Mesenchymal stem cell (in vitro differentiated cells and primary cell): Measurements from ENCODE around the gene SENP5.

ENCODE experiments used
- DNase-seq: peaks from one replicate; pipeline ENCODE4 v3.0.0-alpha.2; 2013
- H2AFZ ChIP-seq: one replicate; pipeline ENCODE4 v1.6.1; 2013; ENCODE audit warnings: low read depth, mild to moderate bottlenecking, control low read depth, inconsistent platforms, low read length, moderate library complexity
- H2AK5ac ChIP-seq: 2 replicates; pipeline ENCODE4 v1.6.1; 2013; ENCODE audit warnings: low read length, moderate library complexity, mild to moderate bottlenecking, inconsistent platforms; ENCODE audit not compliant: severe bottlenecking
- H2BK120ac ChIP-seq: one replicate; pipeline ENCODE4 v1.6.1; 2013; ENCODE audit warnings: low read depth, mild to moderate bottlenecking, inconsistent platforms, low read length, moderate library complexity
- H2BK12ac ChIP-seq, 2 experiments: one replicate each; pipeline ENCODE4 v1.6.1; 2013; ENCODE audit warnings: inconsistent platforms in 2 of 2, low read length in 2 of 2, mild to moderate bottlenecking in 2 of 2, moderate library complexity in 2 of 2, control low read depth in 1 of 2
- H2BK15ac ChIP-seq: one replicate; pipeline ENCODE4 v1.6.1; 2013; ENCODE audit warnings: mild to moderate bottlenecking, low read depth, inconsistent platforms; ENCODE audit not compliant: poor library complexity, severe bottlenecking
- H2BK5ac ChIP-seq: 2 replicates; pipeline ENCODE4 v1.6.1; 2013; ENCODE audit warnings: low read depth, mild to moderate bottlenecking, low read length, control low read depth, inconsistent platforms; ENCODE audit not compliant: poor library complexity, severe bottlenecking
- H3K14ac ChIP-seq, 2 experiments: one replicate each; pipeline ENCODE4 v1.6.1; 2013; ENCODE audit warnings: inconsistent platforms in 2 of 2, low read length in 2 of 2, control low read depth in 1 of 2, mild to moderate bottlenecking in 1 of 2, moderate library complexity in 1 of 2
- H3K18ac ChIP-seq, 2 experiments: one replicate each; pipeline ENCODE4 v1.6.1; 2013; ENCODE audit warnings: inconsistent platforms in 2 of 2, low read length in 2 of 2, control low read depth in 1 of 2, low read depth in 1 of 2, mild to moderate bottlenecking in 1 of 2
- H3K23ac ChIP-seq, 2 experiments: one replicate each; pipeline ENCODE4 v1.6.1; 2013; ENCODE audit warnings: inconsistent platforms in 2 of 2, low read length in 2 of 2, mild to moderate bottlenecking in 2 of 2, moderate library complexity in 2 of 2, control low read depth in 1 of 2
- H3K27ac ChIP-seq: 2 replicates; pipeline ENCODE4 v1.5.1; 2013; ENCODE audit warnings: mild to moderate bottlenecking, moderate library complexity, low read length, control low read depth, inconsistent platforms; ENCODE audit not compliant: poor library complexity, severe bottlenecking
- H3K27me3 ChIP-seq, 2 experiments: 2 replicates each; pipeline versions ENCODE4 v1.6.1 to v1.7.0; 2013; ENCODE audit warnings: low read length in 2 of 2, mild to moderate bottlenecking in 2 of 2, moderate library complexity in 2 of 2, control low read depth in 1 of 2, inconsistent platforms in 1 of 2; ENCODE audit not compliant: control insufficient read depth in 1 of 2, insufficient read depth in 1 of 2
- H3K36me3 ChIP-seq, 2 experiments: 2 replicates each; pipeline versions ENCODE4 v1.6.1 to v1.7.0; 2013; ENCODE audit warnings: low read length in 2 of 2, control low read depth in 1 of 2, inconsistent platforms in 1 of 2, low read depth in 1 of 2, mild to moderate bottlenecking in 1 of 2; ENCODE audit not compliant: insufficient read depth in 2 of 2, control insufficient read depth in 1 of 2
- H3K4ac ChIP-seq, 2 experiments: one replicate each; pipeline ENCODE4 v1.6.1; 2013; ENCODE audit warnings: inconsistent platforms in 2 of 2, low read length in 2 of 2, mild to moderate bottlenecking in 2 of 2, moderate library complexity in 2 of 2, control low read depth in 1 of 2, low read depth in 1 of 2
- H3K4me1 ChIP-seq: 2 replicates; pipeline ENCODE4 v1.6.1; 2013; ENCODE audit warnings: low read depth, low read length, control low read depth; ENCODE audit not compliant: control insufficient read depth, insufficient read depth
- H3K4me2 ChIP-seq: 2 replicates; pipeline ENCODE4 v1.6.1; 2013; ENCODE audit warnings: low read length, mild to moderate bottlenecking, inconsistent platforms; ENCODE audit not compliant: poor library complexity, severe bottlenecking
- H3K4me3 ChIP-seq, 2 experiments: 2 replicates each; pipeline versions ENCODE4 v1.5.1 to v1.7.0; 2013; ENCODE audit warnings: low read length in 2 of 2, mild to moderate bottlenecking in 2 of 2, control low read depth in 1 of 2, low read depth in 1 of 2; ENCODE audit not compliant: insufficient read depth in 1 of 2
- H3K79me1 ChIP-seq: replicated peaks from 2 replicates; pipeline ENCODE4 v1.6.1; 2013; ENCODE audit warnings: mild to moderate bottlenecking, control low read depth, low read length, inconsistent platforms; ENCODE audit not compliant: poor library complexity, severe bottlenecking
- H3K9ac ChIP-seq: 2 replicates; pipeline ENCODE4 v1.7.0; 2013; ENCODE audit warnings: mild to moderate bottlenecking, low read length, moderate library complexity
- H3K9me3 ChIP-seq: 2 replicates; pipeline ENCODE4 v1.7.0; 2013; ENCODE audit warnings: mild to moderate bottlenecking, low read length; ENCODE audit not compliant: control insufficient read depth
- H4K8ac ChIP-seq: one replicate; pipeline ENCODE4 v1.6.1; 2013; ENCODE audit warnings: inconsistent platforms, mild to moderate bottlenecking, low read length, moderate library complexity
- H4K91ac ChIP-seq: one replicate; pipeline ENCODE4 v1.6.1; 2013; ENCODE audit warnings: mild to moderate bottlenecking, low read length, inconsistent platforms
- WGBS: methylation state at CpG from one replicate; pipeline ENCODE4 v1.1.7; 2013; ENCODE audit warnings: mixed read lengths; 5-methylcytosine and 5-hydroxymethylcytosine counted together

Gene SENP5

DNA sequence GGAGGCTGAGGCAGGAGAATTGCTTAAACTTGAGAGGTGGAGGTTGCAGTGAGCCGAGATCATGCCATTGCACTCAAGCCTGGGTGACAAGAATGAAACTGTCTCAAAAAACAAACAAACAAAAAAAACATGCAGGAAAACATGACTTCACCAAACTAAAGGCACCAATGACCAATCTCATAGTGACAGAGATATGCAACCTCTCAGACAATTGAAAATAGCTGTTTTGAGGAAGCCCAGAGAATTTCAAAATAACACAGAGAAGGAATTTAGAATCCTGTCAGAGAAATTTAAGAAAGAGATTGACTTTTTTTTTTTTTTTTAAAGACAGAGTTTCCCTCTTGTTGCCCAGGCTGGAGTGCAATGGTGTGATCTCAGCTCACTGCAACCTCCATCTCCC lies 48.5 kb downstream of the SENP5 start:
- Histone ChIP-seq H3K79me1 (peaks cover 2% of the 10 kb centered on the region), H3K4me1 (no peaks in the 10 kb centered on the region), H3K4me2 (no peak overlapping the region), H3K27me3 (no peaks in the 10 kb centered on the region), H3K36me3 (peaks cover 15 to 34% of the 10 kb centered on the region in 2 experiments), H3K4ac (no peak overlapping the region), H3K9me3 (no peaks in the 10 kb centered on the region), H2BK12ac (no peak overlapping the region), H2AK5ac (no peak overlapping the region), H4K8ac (no peak overlapping the region), H4K91ac (no peak overlapping the region), H2AFZ (no peak overlapping the region), H3K9ac (no peak overlapping the region), H3K14ac (no peak overlapping the region), H2BK15ac (no peak overlapping the region), H3K27ac (no peak overlapping the region), H2BK5ac (no peak overlapping the region), H2BK120ac (no peak overlapping the region), H3K18ac (no peak overlapping the region), H3K4me3 (no peak overlapping the region), H3K23ac (no peak overlapping the region)
- WGBS = 83% methylated on average over 1 of the region's 1 CpG
- DNase-seq = no peak

DNA sequence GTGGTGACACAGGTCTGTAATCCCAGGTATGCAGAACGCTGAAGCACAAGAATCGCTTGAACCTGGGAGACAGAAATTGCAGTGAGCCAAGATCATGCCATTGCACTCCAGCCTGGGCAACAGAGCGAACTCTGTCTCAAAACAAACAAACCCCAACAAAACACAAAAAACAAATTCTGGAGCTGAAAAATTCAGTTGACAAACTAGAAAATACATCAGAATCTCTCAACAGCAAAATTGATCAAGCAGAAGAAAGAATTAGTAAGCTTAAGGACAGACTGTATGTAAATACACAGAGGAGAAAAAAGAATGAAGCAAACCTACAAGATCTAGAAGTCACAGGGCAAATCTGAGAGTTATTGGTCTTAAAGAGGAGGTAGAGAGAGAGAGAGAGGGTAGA lies 49.3 kb downstream of the SENP5 start:
- 98% methylated on average over 3 of the region's 3 CpGs for WGBS
- Histone ChIP-seq H3K4me2 (no peak overlapping the region), H3K79me1 (peaks cover 2% of the 10 kb centered on the region), H2AFZ (no peak overlapping the region), H2AK5ac (no peak overlapping the region), H3K23ac (no peak overlapping the region), H2BK15ac (no peak overlapping the region), H3K9me3 (no peaks in the 10 kb centered on the region), H4K8ac (no peak overlapping the region), H3K18ac (no peak overlapping the region), H3K9ac (no peak overlapping the region), H3K4me1 (no peaks in the 10 kb centered on the region), H3K27me3 (no peaks in the 10 kb centered on the region), H3K4me3 (no peak overlapping the region), H3K4ac (no peak overlapping the region), H2BK12ac (no peak overlapping the region), H2BK120ac (no peak overlapping the region), H3K27ac (no peak overlapping the region), H3K36me3 (peaks cover 15 to 39% of the 10 kb centered on the region in 2 experiments), H2BK5ac (no peak overlapping the region), H3K14ac (no peak overlapping the region), H4K91ac (no peak overlapping the region)
- no peak for DNase-seq

DNA sequence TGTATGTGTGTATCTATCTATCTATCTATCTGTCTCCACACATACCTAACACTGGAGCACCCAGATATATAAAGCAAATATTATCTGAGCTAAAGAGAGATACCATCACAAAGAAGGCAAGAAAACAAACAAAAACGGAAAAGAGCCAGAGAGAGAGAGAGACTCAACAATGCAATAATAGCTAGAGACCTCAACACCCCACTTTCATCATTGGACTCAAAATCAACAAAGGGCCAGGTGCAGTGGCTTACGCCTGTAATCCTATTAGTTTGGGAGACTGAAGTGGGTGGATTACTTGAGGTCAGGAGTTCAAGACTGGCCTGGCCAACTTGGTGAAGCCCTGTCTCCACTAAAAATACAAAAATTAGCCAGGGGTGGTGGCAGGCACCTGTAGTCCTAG lies 51.2 kb downstream of the SENP5 start:
- Histone ChIP-seq H3K9me3 (no peaks in the 10 kb centered on the region), H3K23ac (no peak overlapping the region), H3K18ac (no peak overlapping the region), H2BK5ac (no peak overlapping the region), H2BK120ac (no peak overlapping the region), H3K4ac (no peak overlapping the region), H3K4me2 (no peak overlapping the region), H4K91ac (no peak overlapping the region), H2AK5ac (no peak overlapping the region), H3K4me1 (no peaks in the 10 kb centered on the region), H3K27ac (no peak overlapping the region), H3K4me3 (no peak overlapping the region), H3K27me3 (no peaks in the 10 kb centered on the region), H4K8ac (no peak overlapping the region), H3K79me1 (no peaks in the 10 kb centered on the region), H3K36me3 (peaks cover 22 to 56% of the 10 kb centered on the region in 2 experiments), H2BK15ac (no peak overlapping the region), H2BK12ac (no peak overlapping the region), H3K9ac (no peak overlapping the region), H2AFZ (no peak overlapping the region), H3K14ac (no peak overlapping the region)
- 100% methylated on average over 2 of the region's 2 CpGs for whole genome bisulfite sequencing
- DNase-seq = no peak

DNA sequence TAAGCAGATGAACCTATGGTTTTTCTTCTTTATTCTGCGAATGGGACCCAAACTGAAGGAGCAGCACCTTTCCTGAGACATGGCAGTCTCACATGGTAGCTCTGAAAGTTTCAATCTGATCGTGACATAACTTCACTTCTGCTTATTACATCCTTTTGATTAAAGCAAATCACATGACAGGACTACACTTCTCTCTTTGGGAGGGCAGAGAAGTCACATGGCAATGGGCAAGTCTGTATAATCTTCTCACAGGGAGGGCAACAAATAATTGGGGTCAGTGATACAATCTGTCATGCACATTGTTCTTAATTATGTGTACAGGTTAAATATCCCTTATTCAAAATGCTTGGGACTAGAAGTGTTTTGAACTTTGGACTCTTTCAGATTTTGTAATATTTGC lies 53.0 kb downstream of the SENP5 start:
- no peaks in the 10 kb centered on the region for H3K4me1 ChIP-seq
- no peak overlapping the region for H2BK15ac ChIP-seq
- no peak overlapping the region for H3K4ac ChIP-seq
- H4K91ac ChIP-seq = no peak overlapping the region
- no peak overlapping the region for H3K18ac ChIP-seq
- no peak overlapping the region for H3K14ac ChIP-seq
- H2BK120ac ChIP-seq = no peak overlapping the region
- no peak for DNase-seq
- no peaks in the 10 kb centered on the region for H3K9me3 ChIP-seq
- H3K23ac ChIP-seq = no peak overlapping the region
- H3K27ac ChIP-seq = no peak overlapping the region
- no peak overlapping the region for H3K4me3 ChIP-seq
- no peak overlapping the region for H2BK12ac ChIP-seq
- H3K9ac ChIP-seq = no peak overlapping the region
- H3K4me2 ChIP-seq = no peak overlapping the region
- H3K36me3 ChIP-seq = peaks cover 11 to 59% of the 10 kb centered on the region in 2 experiments
- no peaks in the 10 kb centered on the region for H3K27me3 ChIP-seq
- no peak overlapping the region for H2AK5ac ChIP-seq
- no peaks in the 10 kb centered on the region for H3K79me1 ChIP-seq
- H2AFZ ChIP-seq = no peak overlapping the region
- H4K8ac ChIP-seq = no peak overlapping the region
- WGBS = 100% methylated on average over 2 of the region's 2 CpGs
- H2BK5ac ChIP-seq = no peak overlapping the region
